Trophoblast cell (in vitro differentiated cells and primary cell): Measurements from ENCODE around the gene CCL4.
"Not testable (repeated sequence)": the region's sequence is repeated elsewhere in the genome, so short reads cannot be mapped to it uniquely, and the experiment has no call there.

Experiments
- DNase-seq, 2 donors: peaks; one replicate each; pipeline ENCODE4 v3.0.0-alpha.2; 2016
- H2AFZ ChIP-seq: 2 replicates; pipeline ENCODE4 v1.6.1; 2013; ENCODE audit warnings: low read length, moderate library complexity, mild to moderate bottlenecking; ENCODE audit not compliant: insufficient read depth, poor library complexity
- H2AK5ac ChIP-seq: 2 replicates; pipeline ENCODE4 v1.6.1; 2013; ENCODE audit warnings: mild to moderate bottlenecking, low read length
- H2BK120ac ChIP-seq: 2 replicates; pipeline ENCODE4 v1.6.1; 2013; ENCODE audit warnings: low read length, mild to moderate bottlenecking, moderate library complexity; ENCODE audit not compliant: insufficient read depth, poor library complexity
- H2BK12ac ChIP-seq: 2 replicates; pipeline ENCODE4 v1.6.1; 2013; ENCODE audit warnings: mild to moderate bottlenecking, low read length, moderate library complexity
- H2BK5ac ChIP-seq: 2 replicates; pipeline ENCODE4 v1.6.1; 2013; ENCODE audit warnings: low read length, low read depth, moderate library complexity, mild to moderate bottlenecking; ENCODE audit not compliant: poor library complexity
- H3K14ac ChIP-seq: 2 replicates; pipeline ENCODE4 v1.6.1; 2013; ENCODE audit warnings: mild to moderate bottlenecking, low read length
- H3K18ac ChIP-seq: 2 replicates; pipeline ENCODE4 v1.6.1; 2013; ENCODE audit warnings: mild to moderate bottlenecking, low read length
- H3K23ac ChIP-seq: 2 replicates; pipeline ENCODE4 v1.6.1; 2013; ENCODE audit warnings: low read length
- H3K27ac ChIP-seq: 2 replicates; pipeline ENCODE4 v1.5.1; 2013; ENCODE audit warnings: low read depth, mild to moderate bottlenecking, inconsistent platforms, low read length, moderate library complexity
- H3K27me3 ChIP-seq: 2 replicates; pipeline ENCODE4 v1.6.1; 2013; ENCODE audit warnings: inconsistent platforms, mild to moderate bottlenecking, low read length, moderate library complexity; ENCODE audit not compliant: insufficient read depth
- H3K36me3 ChIP-seq, 2 experiments: 1 replicate in 1 of 2; 2 replicates in 1 of 2; pipeline ENCODE4 v1.6.1; 2013; ENCODE audit warnings: low read length in 2 of 2, mild to moderate bottlenecking in 2 of 2, moderate library complexity in 1 of 2; ENCODE audit not compliant: insufficient read depth in 2 of 2, control insufficient read depth in 1 of 2
- H3K4ac ChIP-seq: 2 replicates; pipeline ENCODE4 v1.6.1; 2013; ENCODE audit warnings: low read depth, mild to moderate bottlenecking, low read length, moderate library complexity
- H3K4me1 ChIP-seq, 2 experiments: 1 replicate in 1 of 2; 2 replicates in 1 of 2; pipeline ENCODE4 v1.6.1; 2013; ENCODE audit warnings: low read length in 2 of 2, mild to moderate bottlenecking in 2 of 2, moderate library complexity in 1 of 2; ENCODE audit not compliant: insufficient read depth in 2 of 2, control insufficient read depth in 1 of 2
- H3K4me2 ChIP-seq: 2 replicates; pipeline ENCODE4 v1.6.1; 2013; ENCODE audit warnings: inconsistent platforms, mild to moderate bottlenecking, low read length, moderate library complexity
- H3K4me3 ChIP-seq: 2 replicates; pipeline ENCODE4 v1.5.1; 2013; ENCODE audit warnings: mild to moderate bottlenecking, low read depth, low read length, inconsistent platforms
- H3K79me1 ChIP-seq: one replicate; pipeline ENCODE4 v1.6.1; 2013; ENCODE audit warnings: low read length
- H3K79me2 ChIP-seq: 2 replicates; pipeline ENCODE4 v1.6.1; 2013; ENCODE audit warnings: low read length, mild to moderate bottlenecking; ENCODE audit not compliant: control insufficient read depth, insufficient read depth, poor library complexity
- H3K9ac ChIP-seq: 2 replicates; pipeline ENCODE4 v1.6.1; 2013; ENCODE audit warnings: mild to moderate bottlenecking, low read length
- H3K9me3 ChIP-seq: 2 replicates; pipeline ENCODE4 v1.6.1; 2013; ENCODE audit warnings: low read depth, mild to moderate bottlenecking, control low read depth, inconsistent platforms, low read length; ENCODE audit not compliant: insufficient read depth
- H4K12ac ChIP-seq: 2 replicates; pipeline ENCODE4 v1.6.1; 2013; ENCODE audit warnings: low read depth, mild to moderate bottlenecking, low read length, moderate library complexity
- H4K8ac ChIP-seq: 2 replicates; pipeline ENCODE4 v1.6.1; 2013; ENCODE audit warnings: low read depth, mild to moderate bottlenecking, low read length, moderate library complexity
- H4K91ac ChIP-seq: one replicate; pipeline ENCODE4 v1.6.1; 2013; ENCODE audit warnings: low read depth, mild to moderate bottlenecking, low read length, moderate library complexity
- WGBS: extraction: QIAGEN DNeasy Blood & Tissue Kit; methylation state at CpG from one replicate; pipeline ENCODE4 v1.1.7; 2013; ENCODE audit warnings: missing lambda C conversion rate; ENCODE audit not compliant: insufficient read length, insufficient coverage; ENCODE audit errors: extremely low coverage; 5-methylcytosine and 5-hydroxymethylcytosine counted together

The CCL4 gene

DNA sequence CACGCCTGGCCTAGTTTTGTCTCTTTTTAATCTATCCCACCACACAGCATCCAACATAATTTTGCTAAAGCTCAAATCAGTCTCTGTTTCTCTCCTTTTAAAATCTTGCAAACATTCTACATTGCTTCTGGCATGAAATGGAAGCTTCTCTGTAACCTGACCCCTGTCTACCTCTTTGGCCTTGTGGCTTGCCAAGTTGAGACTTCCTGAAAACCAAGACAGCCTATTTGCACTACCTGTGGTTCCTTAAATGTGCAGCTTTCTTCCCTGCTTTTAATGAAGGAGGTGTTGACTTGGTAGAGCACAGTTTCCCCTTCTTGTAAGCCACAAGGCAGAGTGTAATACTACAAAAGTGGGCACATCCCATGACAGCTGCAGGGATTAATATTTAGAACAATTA, 7.6 kb upstream of the CCL4 start:
- Histone ChIP-seq H3K4me1 (no peaks in the 10 kb centered on the region), H3K79me2 (no peaks in the 10 kb centered on the region), H3K14ac (no peak overlapping the region), H3K36me3 (no peaks in the 10 kb centered on the region), H3K4me2 (no peak overlapping the region), H2AK5ac (no peak overlapping the region), H3K9ac (no peak overlapping the region), H3K27ac (no peak overlapping the region), H2BK120ac (no peak overlapping the region), H4K12ac (no peak overlapping the region), H2AFZ (no peak overlapping the region), H3K4me3 (no peak overlapping the region), H4K8ac (no peak overlapping the region), H3K23ac (no peak overlapping the region), H2BK5ac (no peak overlapping the region), H3K27me3 (no peaks in the 10 kb centered on the region), H3K18ac (no peak overlapping the region), H3K4ac (no peak overlapping the region), H2BK12ac (no peak overlapping the region), H4K91ac (no peak overlapping the region), H3K79me1 (no peaks in the 10 kb centered on the region), H3K9me3 (no peaks in the 10 kb centered on the region)
- WGBS = no CpG with 5 or more reads among the region's 1 CpG
- no peak for DNase-seq

DNA sequence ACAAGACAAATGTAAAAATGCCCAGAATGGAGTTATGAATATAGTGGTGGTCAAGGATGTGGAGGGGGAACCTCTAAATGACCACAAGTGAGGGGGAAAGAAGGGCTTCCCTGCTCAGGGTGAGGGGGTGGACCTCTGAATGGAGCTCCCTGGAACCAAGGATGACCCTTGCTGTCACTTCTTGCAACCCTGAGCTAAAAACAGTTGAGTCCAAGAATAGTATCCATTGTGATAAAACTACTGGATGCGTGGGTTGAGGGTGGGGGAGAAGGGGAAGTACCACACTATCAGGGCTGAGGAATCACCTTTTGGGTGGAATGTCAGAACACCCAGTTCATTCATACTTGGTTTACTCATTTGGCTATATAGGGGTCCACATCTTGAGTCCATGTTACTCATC, 4.6 kb upstream of the CCL4 start:
- H3K14ac ChIP-seq, H3K4ac ChIP-seq, H3K27ac ChIP-seq, H2AFZ ChIP-seq, H2BK120ac ChIP-seq, H3K18ac ChIP-seq, H3K27me3 ChIP-seq, H2BK5ac ChIP-seq, H3K36me3 ChIP-seq, DNase-seq, H3K4me1 ChIP-seq, H3K9ac ChIP-seq, H3K9me3 ChIP-seq, H2BK12ac ChIP-seq, H4K8ac ChIP-seq, H3K23ac ChIP-seq, H3K4me2 ChIP-seq, H2AK5ac ChIP-seq, H4K91ac ChIP-seq, H3K79me2 ChIP-seq, H3K4me3 ChIP-seq, H4K12ac ChIP-seq, H3K79me1 ChIP-seq: not testable (repeated sequence)
- no CpG with 5 or more reads among the region's 1 CpG for WGBS

GRCh38 chr17:36104246-36104645, 619 bp downstream of the CCL4 start:
- H4K91ac ChIP-seq, H3K9me3 ChIP-seq, H3K18ac ChIP-seq, H3K14ac ChIP-seq, H3K4me1 ChIP-seq, H4K8ac ChIP-seq, H2BK12ac ChIP-seq, H2BK5ac ChIP-seq, H3K4ac ChIP-seq, H3K36me3 ChIP-seq, H4K12ac ChIP-seq, H3K4me2 ChIP-seq, H2AK5ac ChIP-seq, H3K4me3 ChIP-seq, H3K79me2 ChIP-seq, H3K27me3 ChIP-seq, H3K79me1 ChIP-seq, H3K27ac ChIP-seq, H3K23ac ChIP-seq, H2AFZ ChIP-seq, DNase-seq, H3K9ac ChIP-seq, H2BK120ac ChIP-seq: not testable (repeated sequence)
- WGBS = no CpG with 5 or more reads among the region's 7 CpGs

DNA sequence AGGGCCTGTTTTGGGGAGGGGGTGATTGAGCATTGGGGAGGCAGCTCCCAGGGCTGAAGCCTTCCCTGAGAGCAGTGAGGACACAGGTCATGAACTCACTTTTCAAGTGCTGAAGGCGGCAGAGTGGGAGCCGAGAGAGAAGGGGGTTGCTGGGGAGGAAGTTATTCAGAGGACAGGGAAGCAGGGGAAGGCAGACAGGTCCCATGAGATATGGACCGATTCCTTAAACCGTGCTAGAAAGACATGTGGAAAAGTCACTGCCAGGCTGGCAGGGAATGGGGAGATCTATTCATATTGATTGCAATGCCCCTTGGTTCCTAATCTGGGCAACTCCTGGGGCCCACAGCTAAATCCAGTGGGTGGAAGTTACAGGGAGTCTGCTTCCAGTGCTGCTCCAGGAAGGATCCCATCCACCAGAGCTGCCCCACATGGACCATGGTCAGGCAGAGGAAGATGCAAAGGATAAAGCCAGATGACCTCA, 1.1 kb downstream of the CCL4 start:
- H2BK12ac ChIP-seq = no peak overlapping the region
- no peak overlapping the region for H2BK5ac ChIP-seq
- no peaks in the 10 kb centered on the region for H3K4me1 ChIP-seq
- H2AFZ ChIP-seq = no peak overlapping the region
- H3K9me3 ChIP-seq = no peaks in the 10 kb centered on the region
- H3K14ac ChIP-seq = no peak overlapping the region
- H2AK5ac ChIP-seq = no peak overlapping the region
- H3K9ac ChIP-seq = no peak overlapping the region
- no peaks in the 10 kb centered on the region for H3K36me3 ChIP-seq
- WGBS = no CpG with 5 or more reads among the region's 4 CpGs
- H4K91ac ChIP-seq = no peak overlapping the region
- H3K27me3 ChIP-seq = no peaks in the 10 kb centered on the region
- no peak overlapping the region for H2BK120ac ChIP-seq
- no peak overlapping the region for H4K12ac ChIP-seq
- no peaks in the 10 kb centered on the region for H3K79me2 ChIP-seq
- H3K18ac ChIP-seq = no peak overlapping the region
- no peaks in the 10 kb centered on the region for H3K79me1 ChIP-seq
- H3K4ac ChIP-seq = no peak overlapping the region
- H3K27ac ChIP-seq = no peak overlapping the region
- DNase-seq = no peak
- no peak overlapping the region for H3K4me3 ChIP-seq
- no peak overlapping the region for H3K23ac ChIP-seq
- H4K8ac ChIP-seq = no peak overlapping the region
- H3K4me2 ChIP-seq = no peak overlapping the region
